ENCODE data around the gene MRPS30. TPM values are rescaled to one million over a fixed set of nuclear protein-coding genes. Genes with fewer than 3 reads are reported as not detected.
A peak's percentile ranks its signal among the peaks of the same experiment; 100 is the strongest.
"Not testable (repeated sequence)": the region's sequence is repeated elsewhere in the genome, so short reads cannot be mapped to it uniquely, and the experiment has no call there.

The MRPS30 gene
- total RNA-seq, 1 donor from 2014 or later, result 39.9 TPM

DNA sequence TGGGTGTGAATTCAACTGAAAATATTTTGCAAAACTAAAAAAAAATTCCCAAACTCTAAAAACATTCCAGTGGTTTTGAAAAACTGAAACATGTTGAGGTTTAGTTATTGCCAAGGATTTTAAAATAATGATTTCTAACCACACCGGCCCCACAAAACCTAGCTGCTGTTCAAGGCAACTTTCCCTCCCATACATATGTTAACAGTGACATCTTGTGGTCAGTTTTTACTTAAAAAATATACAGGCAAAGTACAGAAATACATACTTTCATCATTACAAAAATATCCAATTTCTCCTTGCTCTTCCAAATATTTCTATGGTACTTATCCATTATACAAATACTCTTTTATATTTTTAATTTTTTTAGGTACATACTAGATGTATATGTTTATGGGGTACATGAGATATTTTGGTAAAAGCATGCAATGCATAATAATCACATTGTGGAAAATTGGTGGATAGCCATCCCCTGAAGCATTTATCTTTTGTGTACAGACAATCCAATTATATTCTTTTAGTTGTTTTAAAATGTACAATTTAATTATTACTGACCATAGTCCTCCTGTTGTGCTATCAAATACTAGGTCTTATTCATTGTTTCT lies 34.4 kb upstream of the MRPS30 start:
- intact Hi-C loops (cut with DNase I), result loop anchor here (5.0 to 10.0 kb wide), 2 partner anchors 237 to 1040 kb away; no protein-coding TSS in a partner anchor
- Histone ChIP-seq H3K9me3 (no peaks in the 10 kb centered on the region), H3K27ac (no peak overlapping the region), H3K4me1 (no peaks in the 10 kb centered on the region), H3K36me3 (no peaks in the 10 kb centered on the region), H3K27me3 (no peaks in the 10 kb centered on the region), H3K4me3 (no peak overlapping the region)
- peak; percentile 10 to 54 (median 31) for TF ChIP-seq CTCF (IDR thresholded peaks at IDR 0.05)
- DNase-seq (ENCODE audit: low spot score in 2 of 2), result no peak

DNA sequence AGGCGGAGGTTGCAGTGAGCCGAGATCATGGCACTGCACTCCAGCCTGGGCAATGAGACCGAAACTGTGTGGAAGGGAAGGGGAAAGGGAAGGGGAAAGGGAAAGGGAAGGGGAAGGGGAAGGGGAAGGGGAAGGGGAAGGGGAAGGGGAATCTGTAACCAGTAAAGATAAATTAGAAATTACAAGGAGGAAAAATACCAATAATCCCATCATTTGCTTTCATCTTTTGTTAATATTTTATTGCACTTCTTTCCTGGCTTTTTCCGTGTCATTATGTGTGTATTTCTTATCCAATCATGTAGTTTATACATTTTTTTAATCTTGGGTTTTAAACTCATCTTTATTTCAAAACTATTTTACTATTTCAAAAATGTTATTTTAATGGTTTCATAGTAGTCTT lies 29.6 kb upstream of the MRPS30 start:
- TF ChIP-seq CTCF (IDR thresholded peaks at IDR 0.05), result no peak
- H3K4me1 ChIP-seq, result no peaks in the 10 kb centered on the region
- H3K27me3 ChIP-seq, result no peaks in the 10 kb centered on the region
- DNase-seq (ENCODE audit: low spot score in 2 of 2), result no peak
- intact Hi-C loops (cut with DNase I), result loop anchor here (10.0 kb wide), 1 partner anchor 1044 kb away; no protein-coding TSS in a partner anchor
- H3K4me3 ChIP-seq, result no peak overlapping the region
- no peaks in the 10 kb centered on the region for H3K9me3 ChIP-seq
- no peak overlapping the region for H3K27ac ChIP-seq
- no peaks in the 10 kb centered on the region for H3K36me3 ChIP-seq

DNA sequence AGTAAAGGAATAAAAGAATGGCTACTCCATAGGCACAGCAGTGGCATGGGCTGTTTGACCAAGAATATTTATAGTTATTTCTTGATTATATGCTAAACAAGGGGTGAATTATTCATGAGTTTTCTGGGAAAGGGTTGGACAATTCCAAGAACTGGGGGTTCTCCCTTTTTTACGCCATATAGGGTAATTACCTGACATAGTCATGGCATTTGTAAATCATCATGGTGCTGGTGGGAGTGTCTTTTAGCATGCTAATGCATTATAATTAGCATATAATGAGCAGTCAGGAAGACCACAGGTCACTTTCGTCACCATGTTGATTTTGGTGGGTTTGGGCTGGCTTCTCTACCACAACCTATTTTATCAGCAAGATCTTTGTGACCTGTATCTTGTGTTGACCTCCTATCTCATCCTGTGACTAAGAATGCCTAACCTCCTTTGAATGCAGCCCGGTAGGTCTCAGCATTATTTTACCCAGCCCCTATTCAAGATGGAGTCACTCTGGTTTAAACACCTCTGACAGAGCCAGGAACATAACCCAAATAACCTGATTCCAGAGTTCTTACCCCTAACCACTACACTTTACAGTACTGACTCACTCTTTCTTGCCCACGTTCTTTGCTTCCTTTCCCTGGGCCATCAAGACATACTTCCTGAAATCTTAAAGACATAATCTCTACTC lies 25.0 kb upstream of the MRPS30 start:
- H3K27ac ChIP-seq, result no peak overlapping the region
- H3K4me3 ChIP-seq, result no peak overlapping the region
- H3K4me1 ChIP-seq, result no peaks in the 10 kb centered on the region
- H3K9me3 ChIP-seq, result no peaks in the 10 kb centered on the region
- intact Hi-C loops (cut with DNase I), result no loop called here
- H3K36me3 ChIP-seq, result no peaks in the 10 kb centered on the region
- no peak for TF ChIP-seq CTCF (IDR thresholded peaks at IDR 0.05)
- no peak for DNase-seq (ENCODE audit: low spot score in 2 of 2)
- H3K27me3 ChIP-seq, result no peaks in the 10 kb centered on the region

GRCh38 chr5:44787731-44788130 lies 21.0 kb upstream of the MRPS30 start:
- Histone ChIP-seq H3K9me3 (no peaks in the 10 kb centered on the region), H3K27me3 (no peaks in the 10 kb centered on the region), H3K4me1 (no peaks in the 10 kb centered on the region), H3K27ac (no peak overlapping the region), H3K36me3 (no peaks in the 10 kb centered on the region), H3K4me3 (no peak overlapping the region)
- intact Hi-C loops (cut with DNase I), result no loop called here
- TF ChIP-seq CTCF (IDR thresholded peaks at IDR 0.05), result no peak
- DNase-seq (ENCODE audit: low spot score in 2 of 2), result no peak

- DNase-seq (ENCODE audit: low spot score in 2 of 2), result peak in 1 of 2 donors; percentile 65
- H3K27me3 ChIP-seq; H3K36me3 ChIP-seq; intact Hi-C loops (cut with DNase I); H3K4me1 ChIP-seq; H3K9me3 ChIP-seq; H3K4me3 ChIP-seq: not testable (repeated sequence)
- H3K27ac ChIP-seq, result peak overlapping the region; percentile 50 to 62
Measured at GRCh38 chr5:44789372-44789995, 19.3 kb upstream of the MRPS30 start.

DNA sequence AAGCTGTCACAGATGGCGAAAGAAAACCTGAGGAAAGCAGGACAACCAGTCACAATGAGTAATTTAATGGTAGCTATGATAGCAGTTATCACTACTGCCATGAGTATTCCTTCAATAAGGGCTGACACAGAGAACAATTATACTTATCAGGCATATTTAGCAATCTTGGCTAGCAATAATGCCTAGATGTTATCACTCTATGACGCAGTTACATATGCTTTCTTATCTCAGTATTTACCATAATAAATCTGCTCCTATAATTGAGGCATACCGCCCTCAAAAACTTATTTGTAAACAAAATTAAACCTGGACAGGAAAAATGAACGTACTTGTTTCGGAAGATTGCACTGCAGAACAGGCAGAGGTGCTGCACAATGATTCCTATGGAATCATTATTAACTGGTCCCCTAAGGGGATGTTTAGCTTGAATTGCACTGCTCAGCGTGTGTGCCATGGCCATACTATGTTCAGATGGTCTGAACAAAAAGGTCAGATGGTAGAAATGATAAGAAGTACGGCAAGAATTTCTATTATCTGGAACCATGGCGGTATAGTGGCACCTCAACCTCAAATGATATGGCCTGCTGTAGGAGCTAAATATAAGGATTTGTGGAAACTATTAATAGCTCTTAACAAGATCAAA lies 16.6 kb upstream of the MRPS30 start:
- H3K27me3 ChIP-seq; H3K4me3 ChIP-seq; H3K36me3 ChIP-seq; DNase-seq (ENCODE audit: low spot score in 2 of 2); H3K4me1 ChIP-seq; H3K9me3 ChIP-seq; intact Hi-C loops (cut with DNase I); H3K27ac ChIP-seq: not testable (repeated sequence)
